Measurements from ENCODE around the gene SLC9A9. TPM values are rescaled to one million over a fixed set of nuclear protein-coding genes. Genes with fewer than 3 reads are reported as not detected.

The SLC9A9 gene
- total and polyA plus RNA-seq, 9 of the 15 experiments (the other 6 are each of a cell fraction or from before 2014, with no cell fraction given), result 0.03 to 0.13 TPM; not detected in 7

DNA sequence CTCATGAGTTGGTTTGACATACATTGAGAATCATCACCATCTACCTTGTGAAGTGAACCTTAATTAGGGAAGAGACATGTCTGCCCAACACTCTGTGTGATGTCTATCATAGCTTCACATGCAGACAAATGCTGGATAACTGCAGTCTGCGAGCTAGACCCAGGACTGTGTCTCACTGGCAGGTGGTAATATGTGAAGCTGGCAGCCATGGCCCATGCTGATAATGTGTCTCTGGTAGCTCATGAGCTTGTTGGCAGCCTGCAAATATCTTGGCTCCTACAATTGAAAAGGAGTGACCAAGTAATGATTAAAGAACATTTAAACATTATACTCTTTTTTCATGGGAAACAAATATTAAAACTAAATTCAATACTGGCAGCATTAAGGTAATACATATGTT, 493.9 kb downstream of the SLC9A9 start:
- Histone ChIP-seq H3K27me3 (ENCODE audit: control insufficient read depth in 2 of 2, insufficient read depth in 2 of 2, low read length in 2 of 2) (no peaks in the 10 kb centered on the region), H3K9me1 (ENCODE audit: control insufficient read depth, insufficient read depth, low read length) (no peaks in the 10 kb centered on the region), H3K4me2 (ENCODE audit: insufficient read depth, low read length) (no peak overlapping the region), H3K4me1 (replicated peaks in 1 of 2; ENCODE audit: control insufficient read depth in 2 of 2, insufficient read depth in 2 of 2, low read length in 2 of 2) (no peaks in the 10 kb centered on the region), H4K20me1 (replicated peaks; ENCODE audit: control insufficient read depth, insufficient read depth, low read length) (no peaks in the 10 kb centered on the region), H3K27ac (ENCODE audit: extremely low read depth, low read depth, low read length) (no peak overlapping the region), H3K4me3 (no peak overlapping the region), H3K9me3 (replicated peaks; ENCODE audit: control insufficient read depth, insufficient read depth, low read depth, low read length) (no peaks in the 10 kb centered on the region), H3K36me3 (ENCODE audit: control insufficient read depth, insufficient read depth, low read length) (no peaks in the 10 kb centered on the region), H3K79me2 (ENCODE audit: control insufficient read depth, insufficient read depth, low read length) (no peaks in the 10 kb centered on the region), H3K9ac (ENCODE audit: insufficient read depth in 1 of 2, low read depth in 2 of 2, low read length in 2 of 2) (no peak overlapping the region), H2AFZ (ENCODE audit: low read depth, low read length) (no peak overlapping the region)
- intact Hi-C loops (cut with micrococcal nuclease), result no loop called here
- CTCF ChIA-PET (ENCODE audit: low intra/inter-chr PET ratio), result no interaction called here
- POLR2A ChIA-PET, result interaction anchor here (1.3 kb wide), 1 partner anchor 17 kb away, joined by 4 read pairs; no protein-coding TSS in a partner anchor
- FAIRE-seq (no peak), ATAC-seq (no peak), DNase-seq (ENCODE audit: extremely low read depth in 1 of 4, low spot score in 3 of 4) (no peak)
- TF ChIP-seq BHLHE40 (IDR thresholded peaks at IDR 0.05; ENCODE audit: low read length), result no peak
- no peak for TF ChIP-seq E2F1 (CRISPR knock-in tag; IDR thresholded peaks at IDR 0.05)
- TF ChIP-seq YBX1 (IDR thresholded peaks at IDR 0.05), result no peak
- TF ChIP-seq, protein P1, sequence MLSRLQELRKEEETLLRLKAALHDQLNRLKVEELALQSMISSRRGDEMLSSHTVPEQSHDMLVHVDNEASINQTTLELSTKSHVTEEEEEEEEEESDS (CRISPR knock-in tag; IDR thresholded peaks at IDR 0.05), result no peak
- TF ChIP-seq SMARCC2 (IDR thresholded peaks at IDR 0.05; ENCODE audit: low read depth), result no peak
- TF ChIP-seq NUFIP1 (IDR thresholded peaks at IDR 0.05; ENCODE audit: partially characterized antibody), result no peak
- no peak for TF ChIP-seq ATF4 (CRISPR knock-in tag; IDR thresholded peaks at IDR 0.05)
- TF ChIP-seq RFX1 (IDR thresholded peaks at IDR 0.05), result no peak
- TF ChIP-seq, protein P2, sequence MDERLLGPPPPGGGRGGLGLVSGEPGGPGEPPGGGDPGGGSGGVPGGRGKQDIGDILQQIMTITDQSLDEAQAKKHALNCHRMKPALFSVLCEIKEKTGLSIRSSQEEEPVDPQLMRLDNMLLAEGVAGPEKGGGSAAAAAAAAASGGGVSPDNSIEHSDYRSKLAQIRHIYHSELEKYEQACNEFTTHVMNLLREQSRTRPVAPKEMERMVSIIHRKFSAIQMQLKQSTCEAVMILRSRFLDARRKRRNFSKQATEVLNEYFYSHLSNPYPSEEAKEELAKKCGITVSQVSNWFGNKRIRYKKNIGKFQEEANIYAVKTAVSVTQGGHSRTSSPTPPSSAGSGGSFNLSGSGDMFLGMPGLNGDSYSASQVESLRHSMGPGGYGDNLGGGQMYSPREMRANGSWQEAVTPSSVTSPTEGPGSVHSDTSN (CRISPR knock-in tag; IDR thresholded peaks at IDR 0.05; ENCODE audit: low read depth), result no peak
- TF ChIP-seq, protein P2 (tag; conservative IDR thresholded peaks at IDR 0.05; ENCODE audit: low read depth), result no peak
- no peak for TF ChIP-seq ZNF239 (CRISPR knock-in tag; IDR thresholded peaks at IDR 0.05)
- no peak for TF ChIP-seq KLF10 (CRISPR knock-in tag; IDR thresholded peaks at IDR 0.05)
- no peak for TF ChIP-seq NFXL1 (CRISPR knock-in tag; IDR thresholded peaks at IDR 0.05)
- TF ChIP-seq BMI1 (IDR thresholded peaks at IDR 0.05; ENCODE audit: low read length), result no peak
- no peak for TF ChIP-seq RFX7 (CRISPR knock-in tag; IDR thresholded peaks at IDR 0.05)
- WGBS (ENCODE audit: insufficient coverage, low coverage, missing lambda C conversion rate), result 40% methylated on average over 1 of the region's 1 CpG
- BruUV-seq (replicated peaks), result no TSS peak
- in situ Hi-C loops (cut with MboI), result no loop called here
